SU-DHL-6 (cell line): ENCODE measurements around the gene C1QTNF6.

ENCODE experiments used
- H2AFZ ChIP-seq: fragments of 200-600 bp; sonication (generic); 2 replicates; pipeline ENCODE4 v1.6.1; 2014; ENCODE audit warnings: low read depth, mild to moderate bottlenecking, moderate library complexity, mixed read lengths, antibody characterized with exemption, low read length; ENCODE audit not compliant: severe bottlenecking
- H3F3A ChIP-seq: fragments of 200-600 bp; shearing (Covaris generic); 2 replicates; pipeline ENCODE4 v1.6.0; 2016; ENCODE audit warnings: antibody characterized with exemption, mild to moderate bottlenecking; ENCODE audit not compliant: insufficient read depth
- H3K27ac ChIP-seq: fragments of 200-600 bp; sonication (generic); 2 replicates; pipeline ENCODE4 v1.5.1; 2016; ENCODE audit warnings: low read depth, mild to moderate bottlenecking, low read length, moderate library complexity, mixed read lengths
- H3K27me3 ChIP-seq: fragments of 200-600 bp; sonication (generic), shearing (Covaris generic); 2 replicates; pipeline ENCODE4 v1.6.0; 2014; ENCODE audit warnings: mild to moderate bottlenecking, low read length
- H3K36me3 ChIP-seq: fragments of 200-600 bp; sonication (generic); 2 replicates; pipeline ENCODE4 v1.6.1; 2014; ENCODE audit warnings: mild to moderate bottlenecking, low read length, mixed read lengths
- H3K4me2 ChIP-seq: fragments of 300-600, 200-600 bp; shearing (Covaris generic), sonication (generic); 2 replicates; pipeline ENCODE4 v1.6.0; 2014; ENCODE audit warnings: low read length, low read depth, mild to moderate bottlenecking; ENCODE audit not compliant: poor library complexity, severe bottlenecking
- H3K4me3 ChIP-seq: fragments of 200-600 bp; sonication (generic); 2 replicates; pipeline ENCODE4 v1.5.1; 2014; ENCODE audit warnings: antibody characterized with exemption, low read length, mild to moderate bottlenecking, mixed read lengths; ENCODE audit not compliant: insufficient read depth, poor library complexity, severe bottlenecking
- H3K79me2 ChIP-seq: fragments of 200-600 bp; sonication (generic); 2 replicates; pipeline ENCODE4 v1.6.1; 2014; ENCODE audit warnings: mild to moderate bottlenecking, low read length, moderate library complexity; ENCODE audit not compliant: insufficient read depth
- H3K9ac ChIP-seq: fragments of 200-600 bp; sonication (generic); 2 replicates; pipeline ENCODE4 v1.7.0; 2014; ENCODE audit warnings: mild to moderate bottlenecking, low read length
- H3K9me2 ChIP-seq: fragments of 200-600 bp; sonication (generic); replicated peaks from 2 replicates; pipeline ENCODE4 v1.6.1; 2014; ENCODE audit warnings: low read length; ENCODE audit not compliant: insufficient read depth
- H3K9me3 ChIP-seq: fragments of 200-600 bp; sonication (generic); 2 replicates; pipeline ENCODE4 v1.6.1; 2014; ENCODE audit warnings: low read length, mixed read lengths; ENCODE audit not compliant: insufficient read depth
- H4K20me1 ChIP-seq: fragments of 200-600 bp; sonication (generic); 2 replicates; pipeline ENCODE4 v1.6.1; 2014; ENCODE audit warnings: low read depth, mild to moderate bottlenecking, antibody characterized with exemption, low read length, moderate library complexity, mixed read lengths
- EZH2phosphoT487 ChIP-seq: fragments of 200-600 bp; sonication (generic), shearing (Covaris generic); conservative IDR thresholded peaks from 2 replicates; pipeline ENCODE4 v1.6.1; 2018; ENCODE audit warnings: mild to moderate bottlenecking, antibody characterized with exemption, low read length, moderate library complexity, mixed read lengths
- TF ChIP-seq, protein P1 (sequence below): fragments of 200-600 bp; sonication (generic); IDR thresholded peaks from one replicate; pipeline ENCODE4 v1.5.1; 2017; ENCODE audit warnings: antibody characterized with exemption, mild to moderate bottlenecking, low read length, moderate library complexity; ENCODE audit not compliant: insufficient read depth, poor library complexity, severe bottlenecking

Gene C1QTNF6

DNA sequence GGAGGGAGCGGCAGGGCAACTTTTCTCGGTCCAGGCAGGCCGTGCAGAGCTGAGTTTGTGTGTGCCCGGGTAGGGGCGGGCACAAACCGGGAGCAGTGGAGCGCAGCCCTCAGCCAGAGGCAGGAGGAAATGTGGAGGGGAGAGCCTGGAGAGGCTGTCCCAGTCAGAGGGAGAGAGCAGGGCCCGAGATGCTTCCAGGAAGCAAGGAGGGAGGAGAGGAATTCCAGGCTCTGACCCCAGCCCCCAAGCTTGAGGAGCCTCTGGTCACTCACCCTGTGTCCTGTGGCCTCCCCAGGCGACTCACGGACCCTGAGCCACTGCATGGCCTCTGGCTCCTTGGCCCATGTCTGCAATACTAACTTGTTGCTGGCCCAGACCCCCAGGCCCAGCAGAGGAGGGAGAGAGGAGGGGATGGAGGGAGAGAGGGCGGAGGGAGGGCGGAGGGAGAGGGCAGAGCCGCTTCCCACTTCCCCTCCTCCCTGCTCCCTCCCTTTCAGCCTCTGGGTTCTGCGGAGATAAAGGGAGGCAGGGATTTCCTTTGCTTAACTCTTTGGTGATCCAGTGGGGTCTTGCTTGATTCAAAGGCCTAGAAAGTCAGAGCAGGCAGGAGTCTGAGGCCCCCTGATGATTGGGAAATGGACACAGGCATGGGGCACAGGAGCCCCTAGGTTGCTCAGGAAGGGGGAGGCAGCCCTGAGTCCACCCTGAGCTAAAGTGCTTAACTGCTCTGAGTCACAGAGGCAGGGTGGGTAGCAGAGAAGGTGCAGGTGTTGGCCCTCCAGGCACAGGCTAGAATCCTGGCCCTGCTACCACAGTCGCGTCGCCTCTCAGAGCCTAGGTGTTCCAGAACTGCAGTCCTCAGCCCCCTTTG lies at the start of gene C1QTNF6:
Gene C1QTNF6 (minus strand): TSS at position 357 of the 871 bp plus-strand sequence. CDS start 34 bp downstream, at position 323.
- Histone ChIP-seq H3K9me2 (no peaks in the 10 kb centered on the region), H3K9ac (no peak within 1 kb of the TSS), H3K4me2 (no peak within 1 kb of the TSS), H2AFZ (no peak within 1 kb of the TSS), H3K27me3 (no peaks in the 10 kb centered on the region), H4K20me1 (no peaks in the 10 kb centered on the region), H3K79me2 (no peaks in the 10 kb centered on the region), H3F3A (no peaks in the 10 kb centered on the region), H3K27ac (no peak within 1 kb of the TSS), H3K9me3 (peaks cover 12% of the 10 kb centered on the region; the same call in 1 of the 2 replicates), H3K36me3 (no peaks in the 10 kb centered on the region; the same call in 1 of the 2 replicates), H3K4me3 (no peak within 1 kb of the TSS)
- no peak for TF ChIP-seq EZH2phosphoT487
- TF ChIP-seq, protein P1, sequence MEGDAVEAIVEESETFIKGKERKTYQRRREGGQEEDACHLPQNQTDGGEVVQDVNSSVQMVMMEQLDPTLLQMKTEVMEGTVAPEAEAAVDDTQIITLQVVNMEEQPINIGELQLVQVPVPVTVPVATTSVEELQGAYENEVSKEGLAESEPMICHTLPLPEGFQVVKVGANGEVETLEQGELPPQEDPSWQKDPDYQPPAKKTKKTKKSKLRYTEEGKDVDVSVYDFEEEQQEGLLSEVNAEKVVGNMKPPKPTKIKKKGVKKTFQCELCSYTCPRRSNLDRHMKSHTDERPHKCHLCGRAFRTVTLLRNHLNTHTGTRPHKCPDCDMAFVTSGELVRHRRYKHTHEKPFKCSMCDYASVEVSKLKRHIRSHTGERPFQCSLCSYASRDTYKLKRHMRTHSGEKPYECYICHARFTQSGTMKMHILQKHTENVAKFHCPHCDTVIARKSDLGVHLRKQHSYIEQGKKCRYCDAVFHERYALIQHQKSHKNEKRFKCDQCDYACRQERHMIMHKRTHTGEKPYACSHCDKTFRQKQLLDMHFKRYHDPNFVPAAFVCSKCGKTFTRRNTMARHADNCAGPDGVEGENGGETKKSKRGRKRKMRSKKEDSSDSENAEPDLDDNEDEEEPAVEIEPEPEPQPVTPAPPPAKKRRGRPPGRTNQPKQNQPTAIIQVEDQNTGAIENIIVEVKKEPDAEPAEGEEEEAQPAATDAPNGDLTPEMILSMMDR = no peak

DNA sequence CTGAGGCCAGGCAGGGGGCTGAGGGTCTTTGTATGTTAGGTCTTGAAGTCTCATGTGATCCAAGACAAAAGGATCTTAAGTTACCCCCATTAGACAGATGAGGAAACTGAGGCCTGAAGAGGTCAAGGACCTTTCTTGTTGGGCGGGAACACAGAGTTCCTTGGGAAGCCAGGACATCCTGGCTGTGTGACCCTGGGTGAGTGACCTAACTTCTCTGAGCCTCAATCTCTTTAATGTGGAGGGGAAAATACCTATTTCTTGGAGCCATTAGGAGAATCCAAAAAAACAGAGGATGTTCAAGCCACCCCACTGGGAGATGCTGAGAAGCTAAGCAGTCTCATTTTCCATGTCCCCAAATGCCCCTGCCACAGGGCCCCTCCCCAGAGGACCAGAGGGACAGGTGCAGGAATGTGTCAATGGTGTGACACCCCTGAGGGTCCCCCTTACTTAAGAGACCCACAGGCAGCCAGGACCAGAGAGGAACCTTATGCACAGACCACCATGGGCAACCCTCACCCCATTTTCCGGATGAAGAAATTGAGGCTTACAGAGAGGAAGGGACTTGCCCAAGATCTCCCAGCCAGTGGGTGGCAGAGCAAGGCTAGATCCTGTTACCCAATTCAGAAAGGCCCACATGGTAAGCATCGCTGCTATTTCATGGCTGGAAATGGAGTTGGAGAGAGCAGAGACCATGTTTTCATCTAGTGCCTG lies 48.0 kb upstream of the C1QTNF6 start:
- Histone ChIP-seq H2AFZ (no peak overlapping the region), H3K9me3 (no peaks in the 10 kb centered on the region), H3K4me3 (no peak overlapping the region), H3K27ac (0 out of 2 replicates have a peak overlapping the region, but pooled peaks have one; percentile 12), H3K36me3 (no peaks in the 10 kb centered on the region; the same call in 1 of the 2 replicates), H3F3A (no peaks in the 10 kb centered on the region; the same call in 1 of the 2 replicates), H3K27me3 (no peaks in the 10 kb centered on the region), H3K9ac (no peak overlapping the region), H4K20me1 (no peaks in the 10 kb centered on the region), H3K4me2 (no peak overlapping the region), H3K9me2 (no peaks in the 10 kb centered on the region), H3K79me2 (peaks cover 9% of the 10 kb centered on the region)
- TF ChIP-seq EZH2phosphoT487 = no peak
- TF ChIP-seq, protein P1 = no peak

DNA sequence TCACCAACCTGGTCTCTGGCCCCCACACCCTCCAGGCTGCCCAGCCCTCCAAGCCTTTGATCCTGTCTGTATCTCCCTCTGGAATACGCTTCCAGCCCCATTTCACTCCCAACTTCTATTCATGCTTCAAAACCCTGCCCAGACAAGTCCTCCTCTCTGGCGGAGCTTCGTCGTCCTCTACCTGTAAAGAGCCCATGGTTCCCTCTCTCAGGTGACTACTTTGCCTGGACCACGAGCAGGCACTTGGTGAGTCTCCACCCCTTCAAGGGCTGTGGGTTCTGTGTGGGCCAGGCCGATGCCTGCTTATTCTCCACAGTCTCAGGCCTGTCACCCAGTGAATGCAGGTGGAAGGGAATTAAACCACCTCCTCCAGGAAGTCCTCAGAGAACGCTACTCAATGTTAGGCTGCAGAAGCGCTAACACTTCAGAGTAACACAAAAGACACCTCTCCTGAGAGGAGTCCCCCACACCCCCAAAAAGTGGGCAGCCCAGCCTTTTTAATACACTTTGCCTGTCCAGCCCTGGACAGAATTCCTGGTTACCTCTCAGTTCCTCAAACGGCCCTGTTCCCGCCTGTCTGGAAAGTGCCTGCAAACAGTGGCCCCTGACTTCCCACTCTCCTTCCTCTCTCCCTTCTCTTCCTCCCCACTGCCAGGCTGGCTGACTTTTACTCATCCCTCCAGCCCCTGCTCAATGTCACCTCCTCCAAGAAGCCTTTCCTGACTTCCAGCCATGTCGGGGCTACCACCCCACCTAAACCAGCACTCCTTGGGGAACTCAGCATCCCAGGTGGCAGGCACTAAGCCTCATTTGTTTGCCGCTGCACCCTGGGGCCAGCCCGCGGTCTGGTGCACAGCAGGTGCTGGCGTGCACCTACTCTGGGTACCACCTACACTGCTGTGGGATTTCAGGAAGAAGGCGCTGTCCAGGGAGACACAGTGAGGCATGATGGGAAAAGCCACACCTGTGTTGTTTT lies 47.0 kb upstream of the C1QTNF6 start:
- Histone ChIP-seq H2AFZ (no peak overlapping the region), H3K36me3 (no peaks in the 10 kb centered on the region), H3K9me2 (no peaks in the 10 kb centered on the region), H3K4me3 (no peak overlapping the region), H3K27ac (peak overlapping the region; percentile 12; the same call in 1 of the 2 replicates), H3K9me3 (no peaks in the 10 kb centered on the region), H3K27me3 (no peaks in the 10 kb centered on the region), H3K9ac (no peak overlapping the region), H4K20me1 (no peaks in the 10 kb centered on the region), H3K79me2 (peaks cover 9% of the 10 kb centered on the region), H3F3A (no peaks in the 10 kb centered on the region; the same call in 1 of the 2 replicates), H3K4me2 (no peak overlapping the region)
- TF ChIP-seq, protein P1 = no peak
- no peak for TF ChIP-seq EZH2phosphoT487
